Astrocyte (in vitro differentiated cells and primary cell): Measurements from ENCODE around the gene NEIL3.

Experiments
- EZH2 ChIP-seq: IDR thresholded peaks from 2 replicates; pipeline ENCODE4 v1.6.1; 2012; ENCODE audit warnings: mild to moderate bottlenecking, low read length, inconsistent platforms; ENCODE audit not compliant: insufficient read depth
- TF ChIP-seq, protein P1 (sequence below): IDR thresholded peaks from 2 replicates; pipeline ENCODE4 v1.5.1; 2011; ENCODE audit warnings: low read depth, mild to moderate bottlenecking, inconsistent platforms, low read length, moderate library complexity; ENCODE audit not compliant: insufficient read depth

DNA sequence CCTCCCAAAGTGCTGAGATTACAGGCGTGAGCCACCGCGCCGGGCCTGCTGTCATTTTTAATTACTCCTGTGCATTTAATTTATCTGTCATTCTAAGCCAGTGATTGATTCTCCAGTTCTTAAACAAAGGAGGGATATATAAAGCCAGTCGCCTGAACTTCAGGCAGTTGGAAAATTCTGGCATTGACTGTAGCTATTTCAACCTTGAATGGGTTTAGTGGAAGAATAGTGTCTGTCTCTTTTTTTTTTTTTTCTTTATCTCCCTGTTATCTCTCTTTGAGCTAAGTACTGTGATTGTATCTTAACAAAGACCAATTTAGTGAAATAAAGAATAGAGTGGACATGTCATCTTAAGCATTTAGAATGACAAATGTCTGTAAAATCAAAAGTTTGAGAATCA lies 11.0 kb downstream of the NEIL3 start:
- TF ChIP-seq, protein P1, sequence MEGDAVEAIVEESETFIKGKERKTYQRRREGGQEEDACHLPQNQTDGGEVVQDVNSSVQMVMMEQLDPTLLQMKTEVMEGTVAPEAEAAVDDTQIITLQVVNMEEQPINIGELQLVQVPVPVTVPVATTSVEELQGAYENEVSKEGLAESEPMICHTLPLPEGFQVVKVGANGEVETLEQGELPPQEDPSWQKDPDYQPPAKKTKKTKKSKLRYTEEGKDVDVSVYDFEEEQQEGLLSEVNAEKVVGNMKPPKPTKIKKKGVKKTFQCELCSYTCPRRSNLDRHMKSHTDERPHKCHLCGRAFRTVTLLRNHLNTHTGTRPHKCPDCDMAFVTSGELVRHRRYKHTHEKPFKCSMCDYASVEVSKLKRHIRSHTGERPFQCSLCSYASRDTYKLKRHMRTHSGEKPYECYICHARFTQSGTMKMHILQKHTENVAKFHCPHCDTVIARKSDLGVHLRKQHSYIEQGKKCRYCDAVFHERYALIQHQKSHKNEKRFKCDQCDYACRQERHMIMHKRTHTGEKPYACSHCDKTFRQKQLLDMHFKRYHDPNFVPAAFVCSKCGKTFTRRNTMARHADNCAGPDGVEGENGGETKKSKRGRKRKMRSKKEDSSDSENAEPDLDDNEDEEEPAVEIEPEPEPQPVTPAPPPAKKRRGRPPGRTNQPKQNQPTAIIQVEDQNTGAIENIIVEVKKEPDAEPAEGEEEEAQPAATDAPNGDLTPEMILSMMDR = no peak
- no peak for TF ChIP-seq EZH2
